ENCODE measurements around the gene FAM163B.
A peak's percentile ranks its signal among the peaks of the same experiment; 100 is the strongest.

The FAM163B gene

GRCh38 chr9:133539991-133540697 lies 69.0 kb downstream of the FAM163B start:
- no peak for DNase-seq

- DNase-seq = no peak
Observed at GRCh38 chr9:133538851-133539833, 70.0 kb downstream of the FAM163B start.

- DNase-seq = no peak
Observed at GRCh38 chr9:133538176-133538575, 71.0 kb downstream of the FAM163B start.

- DNase-seq = no peak
Observed at GRCh38 chr9:133537257-133537656, 71.9 kb downstream of the FAM163B start.

- DNase-seq = no peak
Observed at GRCh38 chr9:133536536-133536935, 72.7 kb downstream of the FAM163B start.

- DNase-seq = no peak
Observed at GRCh38 chr9:133536080-133536479, 73.1 kb downstream of the FAM163B start.

- no peak for DNase-seq
Observed at GRCh38 chr9:133535306-133535877, 73.8 kb downstream of the FAM163B start.

GRCh38 chr9:133534346-133535291 lies 74.6 kb downstream of the FAM163B start, which contains the start of gene ADAMTSL2:
TSS of gene ADAMTSL2 (plus strand) at chr9:133534704. CDS start at chr9:133536713, 2,009 bp downstream.
- DNase-seq = peak; percentile 29

- DNase-seq = no peak
Observed at GRCh38 chr9:133533857-133534256, 75.3 kb downstream of the FAM163B start.

GRCh38 chr9:133532937-133533668 lies 76.1 kb downstream of the FAM163B start:
- peak; percentile 66 for DNase-seq

GRCh38 chr9:133531293-133531692 lies 77.9 kb downstream of the FAM163B start:
- no peak for DNase-seq

- no peak for DNase-seq
Observed at GRCh38 chr9:133529874-133530273, 79.3 kb downstream of the FAM163B start.

- no peak for DNase-seq
Observed at GRCh38 chr9:133529457-133529856, 79.7 kb downstream of the FAM163B start.

- DNase-seq = no peak
Observed at GRCh38 chr9:133528876-133529241, 80.3 kb downstream of the FAM163B start.

- no peak for DNase-seq
Observed at GRCh38 chr9:133528001-133528875, 81.0 kb downstream of the FAM163B start.

- no peak for DNase-seq
Observed at GRCh38 chr9:133527444-133527920, 81.7 kb downstream of the FAM163B start.

Data from stimulated activated CD4-positive, alpha-beta T cell treated with anti-CD3 and anti-CD28 coated beads, Interleukin-4, amount 100 ng/mL, for 24 hours (primary cell).